Loucy (cell line): Measurements from ENCODE around the gene TBCB.

Experiments used
- H2AFZ ChIP-seq: fragments of 200-600 bp; sonication (generic); 2 replicates; pipeline ENCODE4 v1.6.0; 2016; ENCODE audit warnings: antibody characterized with exemption, mild to moderate bottlenecking, low read length, moderate library complexity
- H3F3A ChIP-seq: fragments of 200-600 bp; 2 replicates; pipeline ENCODE4 v1.6.0; 2016; ENCODE audit warnings: antibody characterized with exemption, low read depth, mild to moderate bottlenecking
- H3K27me3 ChIP-seq: fragments of 200-600 bp; sonication (generic); 2 replicates; pipeline ENCODE4 v1.6.1; 2014; ENCODE audit warnings: low read length, mild to moderate bottlenecking; ENCODE audit not compliant: insufficient read depth, poor library complexity, severe bottlenecking
- H3K36me3 ChIP-seq: fragments of 200-600 bp; sonication (generic); 2 replicates; pipeline ENCODE4 v1.6.1; 2016; ENCODE audit warnings: low read length; ENCODE audit not compliant: insufficient read depth
- H3K4me1 ChIP-seq: fragments of 200-600 bp; sonication (generic); 2 replicates; pipeline ENCODE4 v1.5.1; 2014; ENCODE audit warnings: low read length, mild to moderate bottlenecking; ENCODE audit not compliant: insufficient read depth, poor library complexity, severe bottlenecking
- H3K4me2 ChIP-seq: fragments of 200-600 bp; sonication (generic); 2 replicates; pipeline ENCODE4 v1.6.0; 2014; ENCODE audit warnings: antibody characterized with exemption, low read length, low read depth, mild to moderate bottlenecking; ENCODE audit not compliant: poor library complexity, severe bottlenecking
- H3K4me3 ChIP-seq: fragments of 200-600 bp; sonication (generic); 2 replicates; pipeline ENCODE4 v1.5.1; 2014; ENCODE audit warnings: low read length, mild to moderate bottlenecking, mixed read lengths; ENCODE audit not compliant: poor library complexity, severe bottlenecking
- H3K79me2 ChIP-seq: fragments of 200-600 bp; sonication (generic); 2 replicates; pipeline ENCODE4 v1.6.1; 2014; ENCODE audit warnings: low read length; ENCODE audit not compliant: insufficient read depth
- H3K9ac ChIP-seq: fragments of 200-600 bp; sonication (generic); 2 replicates; pipeline ENCODE4 v1.6.0; 2014; ENCODE audit warnings: mild to moderate bottlenecking, low read depth, low read length, moderate library complexity; ENCODE audit not compliant: poor library complexity, severe bottlenecking
- H3K9me2 ChIP-seq: fragments of 200-600 bp; sonication (generic); replicated peaks from 2 replicates; pipeline ENCODE4 v1.6.1; 2016; ENCODE audit warnings: low read depth, low read length, mixed read lengths
- H3K9me3 ChIP-seq: fragments of 200-600 bp; sonication (generic); 2 replicates; pipeline ENCODE4 v1.6.1; 2014; ENCODE audit warnings: mild to moderate bottlenecking, antibody characterized with exemption, low read length, low read depth; ENCODE audit not compliant: insufficient read depth
- H4K20me1 ChIP-seq: fragments of 200-600 bp; sonication (generic); 2 replicates; pipeline ENCODE4 v1.6.0; 2014; ENCODE audit warnings: antibody characterized with exemption, low read length, mild to moderate bottlenecking; ENCODE audit not compliant: insufficient read depth, poor library complexity, severe bottlenecking
- EZH2phosphoT487 ChIP-seq: fragments of 200-600 bp; IDR thresholded peaks from 2 replicates; pipeline ENCODE4 v1.6.1; 2018; ENCODE audit warnings: antibody characterized with exemption, mild to moderate bottlenecking, moderate library complexity, borderline replicate concordance
- TF ChIP-seq, protein P1 (sequence below): fragments of 200-600 bp; sonication (generic); conservative IDR thresholded peaks from 2 replicates; pipeline ENCODE4 v1.5.1; 2014; ENCODE audit warnings: mild to moderate bottlenecking, antibody characterized with exemption, low read length

The TBCB gene

DNA sequence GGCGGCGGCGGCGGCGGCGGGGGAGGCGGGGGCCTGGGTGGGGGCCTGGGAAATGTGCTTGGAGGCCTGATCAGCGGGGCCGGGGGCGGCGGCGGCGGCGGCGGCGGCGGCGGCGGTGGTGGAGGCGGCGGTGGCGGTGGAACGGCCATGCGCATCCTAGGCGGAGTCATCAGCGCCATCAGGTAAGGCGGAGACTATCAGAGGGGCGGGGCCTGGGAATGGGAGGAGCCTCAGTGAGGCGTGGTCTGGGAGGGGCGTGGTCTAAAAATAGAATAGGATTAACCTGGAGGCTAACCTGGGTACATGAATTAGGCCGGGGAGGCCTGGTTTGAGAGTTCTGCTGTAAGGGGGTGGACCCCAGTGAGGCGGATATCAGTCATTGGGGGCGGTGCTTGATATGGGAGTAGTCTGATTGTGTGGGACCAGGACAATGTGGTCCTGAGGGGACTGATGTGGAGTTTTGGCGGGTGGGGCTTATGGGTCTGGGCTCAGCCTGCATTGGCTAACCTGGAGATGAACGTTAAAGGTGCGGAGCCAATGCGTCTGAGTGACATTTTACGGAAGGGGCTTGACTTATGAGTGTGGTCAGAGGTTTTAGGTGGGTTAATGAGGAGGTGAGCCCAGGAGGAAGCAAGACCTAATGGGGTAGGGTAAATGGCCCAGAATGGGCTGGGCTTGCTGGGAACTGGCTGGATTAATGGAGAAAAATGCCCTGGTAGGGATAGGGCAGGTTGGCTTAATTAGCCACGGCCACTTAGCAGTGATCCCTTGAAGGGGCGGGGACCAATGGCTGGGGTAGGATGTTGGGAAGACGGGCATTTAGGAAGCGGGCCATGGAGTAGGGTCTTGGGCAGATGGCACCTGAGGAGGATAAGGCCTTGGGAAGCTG lies 26.0 kb downstream of the TBCB start:
- peaks cover 26% of the 10 kb centered on the region for H3K36me3 ChIP-seq
- H4K20me1 ChIP-seq: peaks cover 22% of the 10 kb centered on the region
- H3K9me2 ChIP-seq: no peaks in the 10 kb centered on the region
- no peak for TF ChIP-seq EZH2phosphoT487
- TF ChIP-seq, protein P1, sequence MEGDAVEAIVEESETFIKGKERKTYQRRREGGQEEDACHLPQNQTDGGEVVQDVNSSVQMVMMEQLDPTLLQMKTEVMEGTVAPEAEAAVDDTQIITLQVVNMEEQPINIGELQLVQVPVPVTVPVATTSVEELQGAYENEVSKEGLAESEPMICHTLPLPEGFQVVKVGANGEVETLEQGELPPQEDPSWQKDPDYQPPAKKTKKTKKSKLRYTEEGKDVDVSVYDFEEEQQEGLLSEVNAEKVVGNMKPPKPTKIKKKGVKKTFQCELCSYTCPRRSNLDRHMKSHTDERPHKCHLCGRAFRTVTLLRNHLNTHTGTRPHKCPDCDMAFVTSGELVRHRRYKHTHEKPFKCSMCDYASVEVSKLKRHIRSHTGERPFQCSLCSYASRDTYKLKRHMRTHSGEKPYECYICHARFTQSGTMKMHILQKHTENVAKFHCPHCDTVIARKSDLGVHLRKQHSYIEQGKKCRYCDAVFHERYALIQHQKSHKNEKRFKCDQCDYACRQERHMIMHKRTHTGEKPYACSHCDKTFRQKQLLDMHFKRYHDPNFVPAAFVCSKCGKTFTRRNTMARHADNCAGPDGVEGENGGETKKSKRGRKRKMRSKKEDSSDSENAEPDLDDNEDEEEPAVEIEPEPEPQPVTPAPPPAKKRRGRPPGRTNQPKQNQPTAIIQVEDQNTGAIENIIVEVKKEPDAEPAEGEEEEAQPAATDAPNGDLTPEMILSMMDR: no peak
- peak overlapping the region; percentile 80 for H3K4me3 ChIP-seq
- peak overlapping the region; percentile 84 for H3K9ac ChIP-seq
- H3F3A ChIP-seq: no peaks in the 10 kb centered on the region
- H3K79me2 ChIP-seq: peaks cover 20% of the 10 kb centered on the region; the same call in 1 of the 2 replicates
- no peaks in the 10 kb centered on the region for H3K9me3 ChIP-seq
- peak overlapping the region; percentile 64 for H3K4me2 ChIP-seq
- no peaks in the 10 kb centered on the region for H3K27me3 ChIP-seq
- H3K4me1 ChIP-seq: peaks cover 9% of the 10 kb centered on the region
- H2AFZ ChIP-seq: peak overlapping the region; percentile 59; the same call in 1 of the 2 replicates

DNA sequence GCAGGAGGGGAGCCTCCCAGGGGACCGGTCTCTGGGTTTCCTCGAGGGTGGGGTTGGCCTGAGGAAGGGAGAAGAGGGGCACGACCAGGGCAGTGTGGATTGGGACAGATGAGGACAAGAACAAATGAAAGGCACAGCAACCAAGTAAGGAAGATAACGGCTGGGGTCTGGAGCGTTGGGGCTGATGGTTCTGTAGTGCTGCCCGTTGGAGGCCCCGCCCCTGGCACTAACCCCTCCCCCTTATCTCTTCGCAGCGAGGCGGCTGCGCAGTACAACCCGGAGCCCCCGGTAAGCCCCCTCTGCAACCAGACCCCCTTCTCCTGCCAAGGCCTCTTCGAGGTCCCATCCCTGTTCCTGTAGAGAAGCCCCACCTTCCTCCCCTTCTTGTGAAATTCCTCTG lies 26.8 kb downstream of the TBCB start:
- Histone ChIP-seq H3K9ac (no peak overlapping the region), H3K4me2 (peak overlapping the region; percentile 64), H4K20me1 (peaks cover 22% of the 10 kb centered on the region), H3K36me3 (peaks cover 32% of the 10 kb centered on the region), H3K9me2 (no peaks in the 10 kb centered on the region), H3F3A (no peaks in the 10 kb centered on the region), H3K9me3 (no peaks in the 10 kb centered on the region), H2AFZ (no peak overlapping the region), H3K27me3 (no peaks in the 10 kb centered on the region), H3K4me3 (peak overlapping the region; percentile 80), H3K79me2 (peaks cover 20% of the 10 kb centered on the region; the same call in 1 of the 2 replicates), H3K4me1 (peaks cover 9% of the 10 kb centered on the region)
- TF ChIP-seq EZH2phosphoT487: no peak
- TF ChIP-seq, protein P1: no peak

DNA sequence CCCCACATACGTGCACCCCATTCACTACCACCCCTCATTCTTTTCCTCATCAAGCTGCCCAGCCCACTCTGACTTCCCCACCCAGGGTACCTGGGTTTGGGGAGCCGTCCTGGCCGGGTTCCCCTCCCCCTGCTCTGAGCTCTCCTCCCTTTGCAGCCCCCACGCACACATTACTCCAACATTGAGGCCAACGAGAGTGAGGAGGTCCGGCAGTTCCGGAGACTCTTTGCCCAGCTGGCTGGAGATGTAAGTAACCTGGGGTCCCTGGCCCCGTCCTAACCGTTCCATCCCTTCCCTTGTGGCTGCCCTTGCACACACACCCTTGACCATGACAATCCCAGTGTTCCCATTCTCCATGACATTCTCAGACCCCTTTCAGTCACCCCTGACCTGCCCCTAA lies 27.2 kb downstream of the TBCB start:
- TF ChIP-seq, protein P1: no peak
- no peak overlapping the region for H2AFZ ChIP-seq
- no peaks in the 10 kb centered on the region for H3K9me3 ChIP-seq
- peaks cover 9% of the 10 kb centered on the region for H3K4me1 ChIP-seq
- H3F3A ChIP-seq: no peaks in the 10 kb centered on the region
- peaks cover 20% of the 10 kb centered on the region; the same call in 1 of the 2 replicates for H3K79me2 ChIP-seq
- H4K20me1 ChIP-seq: peaks cover 22% of the 10 kb centered on the region
- no peak overlapping the region for H3K4me3 ChIP-seq
- H3K9me2 ChIP-seq: no peaks in the 10 kb centered on the region
- no peak overlapping the region for H3K9ac ChIP-seq
- H3K4me2 ChIP-seq: no peak overlapping the region
- H3K27me3 ChIP-seq: no peaks in the 10 kb centered on the region
- peaks cover 35% of the 10 kb centered on the region for H3K36me3 ChIP-seq
